PC-3 (cell line): ENCODE data around the gene AUTS2. TPM values are rescaled to one million over a fixed set of nuclear protein-coding genes. Genes with fewer than 3 reads are reported as not detected.

ENCODE experiments used
- ATAC-seq: fragments of 200-7000 bp; cut with Tn5 transposase; 2 replicates; pipeline ENCODE4 v1.9.1; 2020; ENCODE audit warnings: mild to moderate bottlenecking, moderate library complexity
- BruUV-seq: library from RNA; stranded (reverse); fragments of 400-500 nt; replicated peaks from 2 replicates; lab custom pipeline; 2021; lab: Mats Ljungman, UMichigan
- CTCF ChIA-PET: fragments of 300-600 bp; sonication (Branson Sonifier 250); formaldehyde crosslinking; loops from one replicate; lab custom pipeline; 2022; ENCODE audit warnings: antibody characterized with exemption; lab: Charles Lee
- POLR2A ChIA-PET: fragments of 300-600 bp; sonication (Branson Sonifier 250); formaldehyde crosslinking; loops from one replicate; lab custom pipeline; 2022; ENCODE audit warnings: antibody characterized with exemption; ENCODE audit not compliant: unreplicated experiment; lab: Charles Lee
- DNase-seq: peaks from one replicate; pipeline ENCODE4 v3.0.0-alpha.2; 2015
- H2AFZ ChIP-seq: fragments of 300-600 bp; sonication (generic); 2 replicates; pipeline ENCODE4 v1.6.0; 2016; ENCODE audit warnings: antibody characterized with exemption, low read length
- H3F3A ChIP-seq: fragments of 300-600 bp; sonication (generic); one replicate; pipeline ENCODE4 v1.6.0; 2017; ENCODE audit warnings: antibody characterized with exemption, low read length, control low read depth, mild to moderate bottlenecking; ENCODE audit not compliant: unreplicated experiment
- H3K27ac ChIP-seq: fragments of 300-600 bp; sonication (generic); 2 replicates; pipeline ENCODE4 v1.5.1; 2016; ENCODE audit warnings: mild to moderate bottlenecking, low read length
- H3K27me3 ChIP-seq: fragments of 300-600 bp; sonication (generic); 2 replicates; pipeline ENCODE4 v1.6.1; 2016; ENCODE audit warnings: low read length, mixed read lengths
- H3K36me3 ChIP-seq: fragments of 300-600 bp; sonication (generic); 2 replicates; pipeline ENCODE4 v1.6.1; 2016; ENCODE audit warnings: low read depth, mixed run types, low read length, mixed read lengths
- H3K4me1 ChIP-seq: fragments of 300-600 bp; sonication (generic); 2 replicates; pipeline ENCODE4 v1.5.1; 2016; ENCODE audit warnings: low read length; ENCODE audit not compliant: insufficient read depth
- H3K4me2 ChIP-seq: fragments of 300-600 bp; sonication (generic); 2 replicates; pipeline ENCODE4 v1.6.0; 2016; ENCODE audit warnings: low read length
- H3K4me3 ChIP-seq: fragments of 300-600 bp; sonication (generic); 2 replicates; pipeline ENCODE4 v1.5.1; 2016; ENCODE audit warnings: mild to moderate bottlenecking, low read length, mixed read lengths
- H3K79me2 ChIP-seq: fragments of 300-600 bp; sonication (generic); 2 replicates; pipeline ENCODE4 v1.6.1; 2017; ENCODE audit warnings: low read length, mixed read lengths
- H3K9ac ChIP-seq: fragments of 300-600 bp; sonication (generic); 2 replicates; pipeline ENCODE4 v1.6.0; 2016; ENCODE audit warnings: mild to moderate bottlenecking, low read length
- H3K9me2 ChIP-seq: fragments of 300-600 bp; sonication (generic); replicated peaks from 2 replicates; pipeline ENCODE4 v1.6.1; 2016; ENCODE audit warnings: mixed run types, low read length, mixed read lengths
- H3K9me3 ChIP-seq: fragments of 300-600 bp; sonication (generic); 2 replicates; pipeline ENCODE4 v1.6.1; 2016; ENCODE audit warnings: low read length, mixed read lengths
- H4K20me1 ChIP-seq: fragments of 300-600 bp; sonication (generic); 2 replicates; pipeline ENCODE4 v1.6.1; 2016; ENCODE audit warnings: low read length, mixed read lengths
- CTCF ChIP-seq: fragments of 300-600 bp; sonication (generic); conservative IDR thresholded peaks from 2 replicates; pipeline ENCODE4 v1.5.1; 2017; ENCODE audit warnings: antibody characterized with exemption, low read depth, mild to moderate bottlenecking, low read length
- EZH2 ChIP-seq: fragments of 300-600 bp; sonication (generic); IDR thresholded peaks from one replicate; pipeline ENCODE4 v1.6.1; 2017; ENCODE audit warnings: antibody characterized with exemption, mild to moderate bottlenecking, low read length; ENCODE audit not compliant: unreplicated experiment
- EZH2phosphoT487 ChIP-seq: fragments of 300-600 bp; sonication (generic); IDR thresholded peaks from 2 replicates; pipeline ENCODE4 v1.6.1; 2018; ENCODE audit warnings: mild to moderate bottlenecking, antibody characterized with exemption, low read length, borderline replicate concordance
- intact Hi-C: fragments of 100-400 bp; cut with micrococcal nuclease; formaldehyde crosslinking; loops from 2 replicates; pipeline ENCODE4 v1.9.0; 2023
- total RNA-seq: library from RNA; depleted of rRNA; stranded (reverse); fragments of >200 nt; gene quantifications from 2 replicates; pipeline ENCODE4 v1.2.3, GENCODE V29; 2014

The AUTS2 gene
- total RNA-seq, 1 experiment from 2014 or later, result not detected

- TF ChIP-seq CTCF, result no peak
- H4K20me1 ChIP-seq, result no peaks in the 10 kb centered on the region
- H3K4me2 ChIP-seq, result no peak overlapping the region
- no peak overlapping the region for H2AFZ ChIP-seq
- H3K9ac ChIP-seq, result no peak overlapping the region
- H3F3A ChIP-seq, result no peaks in the 10 kb centered on the region
- no peak overlapping the region for H3K27ac ChIP-seq
- no TSS peak for BruUV-seq
- H3K9me2 ChIP-seq, result no peaks in the 10 kb centered on the region
- H3K79me2 ChIP-seq, result no peaks in the 10 kb centered on the region
- intact Hi-C loops, result no loop called here
- no peaks in the 10 kb centered on the region for H3K9me3 ChIP-seq
- H3K4me1 ChIP-seq, result no peaks in the 10 kb centered on the region
- H3K27me3 ChIP-seq, result no peaks in the 10 kb centered on the region
- no peak for ATAC-seq
- no peak for DNase-seq
- ChIA-PET CTCF (no interaction called here), POLR2A (no interaction called here)
- H3K36me3 ChIP-seq, result no peaks in the 10 kb centered on the region
- no peak overlapping the region for H3K4me3 ChIP-seq
Measured at GRCh38 chr7:69631131-69631530, 32.9 kb downstream of the AUTS2 start.

GRCh38 chr7:69632280-69632679 lies 34.0 kb downstream of the AUTS2 start:
- ATAC-seq, result no peak
- CTCF ChIA-PET, result no interaction called here
- Histone ChIP-seq H2AFZ (no peak overlapping the region), H3K4me3 (no peak overlapping the region), H3K79me2 (no peaks in the 10 kb centered on the region), H3K9ac (no peak overlapping the region), H3K9me2 (no peaks in the 10 kb centered on the region), H3K9me3 (no peaks in the 10 kb centered on the region), H3K27ac (no peak overlapping the region), H3K4me2 (no peak overlapping the region), H3F3A (no peaks in the 10 kb centered on the region), H3K27me3 (no peaks in the 10 kb centered on the region), H4K20me1 (no peaks in the 10 kb centered on the region), H3K36me3 (no peaks in the 10 kb centered on the region), H3K4me1 (no peaks in the 10 kb centered on the region)
- DNase-seq, result no peak
- no peak for TF ChIP-seq CTCF
- no peak for TF ChIP-seq EZH2phosphoT487
- TF ChIP-seq EZH2, result no peak
- BruUV-seq, result no TSS peak
- intact Hi-C loops, result no loop called here
- POLR2A ChIA-PET, result no interaction called here

- no peak overlapping the region for H2AFZ ChIP-seq
- no peaks in the 10 kb centered on the region for H3K9me3 ChIP-seq
- H4K20me1 ChIP-seq, result no peaks in the 10 kb centered on the region
- no peak overlapping the region for H3K4me2 ChIP-seq
- no peak overlapping the region for H3K4me3 ChIP-seq
- no peaks in the 10 kb centered on the region for H3K27me3 ChIP-seq
- no peaks in the 10 kb centered on the region for H3K79me2 ChIP-seq
- TF ChIP-seq EZH2phosphoT487, result no peak
- no peak for TF ChIP-seq EZH2
- TF ChIP-seq CTCF, result no peak
- no peaks in the 10 kb centered on the region for H3K4me1 ChIP-seq
- H3K9me2 ChIP-seq, result no peaks in the 10 kb centered on the region
- CTCF ChIA-PET, result no interaction called here
- BruUV-seq, result no TSS peak
- DNase-seq (no peak), ATAC-seq (no peak)
- no peak overlapping the region for H3K9ac ChIP-seq
- POLR2A ChIA-PET, result no interaction called here
- no peaks in the 10 kb centered on the region for H3K36me3 ChIP-seq
- H3F3A ChIP-seq, result no peaks in the 10 kb centered on the region
- intact Hi-C loops, result no loop called here
- H3K27ac ChIP-seq, result no peak overlapping the region
Measured at GRCh38 chr7:69633122-69633831, 35.0 kb downstream of the AUTS2 start.
